H9 (cell line): ENCODE data around the gene LEMD1. TPM values are rescaled to one million over a fixed set of nuclear protein-coding genes. Genes with fewer than 3 reads are reported as not detected.

ENCODE experiments used
- DNase-seq: peaks from one replicate; pipeline ENCODE4 v3.0.0-alpha.2; 2017
- H2AFZ ChIP-seq: one replicate; pipeline ENCODE4 v1.6.1; 2013; ENCODE audit warnings: mild to moderate bottlenecking, low read length, control low read depth, moderate library complexity
- H2AK5ac ChIP-seq: 2 replicates; pipeline ENCODE4 v1.6.1; 2013; ENCODE audit warnings: low read length, control low read depth, mixed read lengths; ENCODE audit not compliant: insufficient read length
- H2BK120ac ChIP-seq: one replicate; pipeline ENCODE4 v1.6.1; 2013; ENCODE audit warnings: low read depth, mild to moderate bottlenecking, low read length, control low read depth, inconsistent platforms; ENCODE audit not compliant: poor library complexity, severe bottlenecking
- H2BK12ac ChIP-seq: 2 replicates; pipeline ENCODE4 v1.6.1; 2013; ENCODE audit warnings: low read length, control low read depth, mixed read lengths, low read depth; ENCODE audit not compliant: insufficient read length
- H2BK15ac ChIP-seq: 2 replicates; pipeline ENCODE4 v1.6.1; 2013; ENCODE audit warnings: low read depth, low read length, control low read depth
- H2BK20ac ChIP-seq: one replicate; pipeline ENCODE4 v1.6.1; 2013; ENCODE audit warnings: low read depth, mild to moderate bottlenecking, low read length, control low read depth, inconsistent platforms; ENCODE audit not compliant: poor library complexity, severe bottlenecking
- H2BK5ac ChIP-seq: 2 replicates; pipeline ENCODE4 v1.6.1; 2013; ENCODE audit warnings: low read length, control low read depth, mixed read lengths; ENCODE audit not compliant: insufficient read length
- H3K14ac ChIP-seq: 2 replicates; pipeline ENCODE4 v1.6.1; 2013; ENCODE audit warnings: low read length, control low read depth; ENCODE audit not compliant: insufficient read depth
- H3K18ac ChIP-seq: 2 replicates; pipeline ENCODE4 v1.6.1; 2013; ENCODE audit warnings: low read depth, mild to moderate bottlenecking, mixed read lengths, low read length, control low read depth; ENCODE audit not compliant: insufficient read length
- H3K23ac ChIP-seq: 2 replicates; pipeline ENCODE4 v1.6.1; 2013; ENCODE audit warnings: low read length, control low read depth, mixed read lengths, low read depth; ENCODE audit not compliant: insufficient read length
- H3K23me2 ChIP-seq: 2 replicates; pipeline ENCODE4 v1.6.1; 2013; ENCODE audit warnings: low read depth, mild to moderate bottlenecking, mixed read lengths, low read length, control low read depth; ENCODE audit not compliant: insufficient read length, poor library complexity, severe bottlenecking
- H3K27ac ChIP-seq: 2 replicates; pipeline ENCODE4 v1.5.1; 2013; ENCODE audit warnings: low read length, control low read depth, mixed read lengths, low read depth; ENCODE audit not compliant: insufficient read length
- H3K27me3 ChIP-seq: 2 replicates; pipeline ENCODE4 v1.6.1; 2013; ENCODE audit warnings: low read length, control low read depth, inconsistent platforms; ENCODE audit not compliant: insufficient read depth
- H3K4ac ChIP-seq: 2 replicates; pipeline ENCODE4 v1.6.1; 2013; ENCODE audit warnings: low read depth, mild to moderate bottlenecking, control low read depth, inconsistent platforms, low read length, moderate library complexity
- H3K4me1 ChIP-seq: 2 replicates; pipeline ENCODE4 v1.6.1; 2013; ENCODE audit warnings: low read length, control low read depth, inconsistent platforms; ENCODE audit not compliant: insufficient read depth
- H3K4me2 ChIP-seq: 2 replicates; pipeline ENCODE4 v1.6.1; 2013; ENCODE audit warnings: low read length, control low read depth, mixed read lengths; ENCODE audit not compliant: insufficient read length, insufficient read depth
- H3K56ac ChIP-seq: 2 replicates; pipeline ENCODE4 v1.6.1; 2013; ENCODE audit warnings: low read depth, mild to moderate bottlenecking, mixed read lengths, low read length, control low read depth; ENCODE audit not compliant: insufficient read length
- H3K79me1 ChIP-seq: 2 replicates; pipeline ENCODE4 v1.6.1; 2013; ENCODE audit warnings: low read depth, mild to moderate bottlenecking, moderate library complexity, low read length, control low read depth, inconsistent platforms; ENCODE audit not compliant: insufficient read depth, poor library complexity, severe bottlenecking
- H3K79me2 ChIP-seq: 2 replicates; pipeline ENCODE4 v1.6.1; 2013; ENCODE audit warnings: low read length, control low read depth, inconsistent platforms; ENCODE audit not compliant: insufficient read depth
- H3K9ac ChIP-seq: 2 replicates; pipeline ENCODE4 v1.6.1; 2013; ENCODE audit warnings: low read length, control low read depth, mixed read lengths; ENCODE audit not compliant: insufficient read length; ENCODE audit errors: extremely low read depth
- H3K9me3 ChIP-seq: one replicate; pipeline ENCODE4 v1.6.1; 2013; ENCODE audit warnings: low read depth, low read length, inconsistent platforms; ENCODE audit not compliant: control insufficient read depth
- H3T11ph ChIP-seq: one replicate; pipeline ENCODE4 v1.6.1; 2013; ENCODE audit warnings: mild to moderate bottlenecking, low read length, control low read depth, inconsistent platforms
- H4K20me1 ChIP-seq: one replicate; pipeline ENCODE4 v1.6.1; 2013; ENCODE audit not compliant: control insufficient read depth, insufficient read length, insufficient read depth
- H4K5ac ChIP-seq: 2 replicates; pipeline ENCODE4 v1.6.1; 2013; ENCODE audit warnings: low read depth, mild to moderate bottlenecking, mixed read lengths, low read length, control low read depth; ENCODE audit not compliant: insufficient read length
- H4K8ac ChIP-seq: replicated peaks from 2 replicates; pipeline ENCODE4 v1.6.1; 2013; ENCODE audit warnings: low read length, control low read depth, mixed read lengths, low read depth; ENCODE audit not compliant: insufficient read length
- H4K91ac ChIP-seq: 2 replicates; pipeline ENCODE4 v1.6.1; 2013; ENCODE audit warnings: low read depth, mild to moderate bottlenecking, moderate library complexity, mixed read lengths, low read length, control low read depth; ENCODE audit not compliant: insufficient read length
- H3K27ac Mint-ChIP-seq, 3 experiments: 2 replicates in 2 of 3; 3 replicates in 1 of 3; pipeline ENCODE4 v1.8.0; 2020 to 2021; ENCODE audit warnings: mixed read lengths in 3 of 3, mild to moderate bottlenecking in 1 of 3, moderate library complexity in 1 of 3
- H3K27me3 Mint-ChIP-seq: 2 replicates; pipeline ENCODE4 v1.8.0; 2021; ENCODE audit warnings: low read depth, mild to moderate bottlenecking, moderate library complexity, mixed read lengths
- H3K36me3 Mint-ChIP-seq, 3 experiments: 2 replicates in 2 of 3; 3 replicates in 1 of 3; pipeline ENCODE4 v1.8.0; 2020 to 2021; ENCODE audit warnings: low read depth in 3 of 3, mixed read lengths in 3 of 3; ENCODE audit not compliant: insufficient read depth in 1 of 3
- H3K4me1 Mint-ChIP-seq, 2 experiments: 2 replicates each; pipeline ENCODE4 v1.8.0; 2020; ENCODE audit warnings: mixed read lengths in 2 of 2
- H3K4me3 Mint-ChIP-seq, 2 experiments: 2 replicates in 1 of 2; 3 replicates in 1 of 2; pipeline ENCODE4 v1.8.0; 2020 to 2021; ENCODE audit warnings: mild to moderate bottlenecking in 2 of 2, mixed read lengths in 2 of 2, moderate library complexity in 1 of 2
- H3K9me3 Mint-ChIP-seq, 2 experiments: 2 replicates in 1 of 2; 3 replicates in 1 of 2; pipeline ENCODE4 v1.8.0; 2020; ENCODE audit warnings: mild to moderate bottlenecking in 2 of 2, mixed read lengths in 2 of 2, moderate library complexity in 1 of 2
- CTCF ChIP-seq: fragments of 200-600 bp; sonication (generic); conservative IDR thresholded peaks from 3 replicates; pipeline ENCODE4 v1.8.0; 2021; ENCODE audit warnings: antibody characterized with exemption, mild to moderate bottlenecking
- WGBS: extraction: QIAGEN DNeasy Blood & Tissue Kit; methylation state at CpG from one replicate; pipeline ENCODE4 v1.1.7; 2013; ENCODE audit warnings: missing lambda C conversion rate, low lambda C conversion rate, mixed read lengths; ENCODE audit not compliant: insufficient read length; ENCODE audit errors: extremely low coverage; 5-methylcytosine and 5-hydroxymethylcytosine counted together
- total RNA-seq: library from RNA; stranded (reverse); gene quantifications from 2 replicates; pipeline ENCODE4 v1.2.1, GENCODE V29; 2021

The LEMD1 gene
- total RNA-seq, 1 experiment from 2014 or later: 11.8 TPM

- no peak overlapping the region for H2BK5ac ChIP-seq
- H4K8ac ChIP-seq: no peak overlapping the region
- H3K9ac ChIP-seq: no peak overlapping the region
- H2BK12ac ChIP-seq: no peak overlapping the region
- no peaks in the 10 kb centered on the region; the same call in 1 of the 2 replicates for H3K27me3 ChIP-seq
- H3K4ac ChIP-seq: no peak overlapping the region
- H3K27ac ChIP-seq: no peak overlapping the region
- TF ChIP-seq CTCF: no peak
- H3K14ac ChIP-seq: no peak overlapping the region
- no peaks in the 10 kb centered on the region for H4K20me1 ChIP-seq
- no peak overlapping the region for H3T11ph ChIP-seq
- no peaks in the 10 kb centered on the region for H3K79me2 ChIP-seq
- H3K23me2 ChIP-seq: peaks cover 4% of the 10 kb centered on the region
- no peak overlapping the region for H3K23ac ChIP-seq
- H2BK120ac ChIP-seq: no peak overlapping the region
- H2AK5ac ChIP-seq: no peak overlapping the region
- H4K5ac ChIP-seq: no peak overlapping the region
- H2BK15ac ChIP-seq: no peak overlapping the region
- DNase-seq: no peak
- Mint-ChIP-seq H3K36me3 (no peaks in the 10 kb centered on the region; a peak in 1 of 7 replicates), H3K4me3 (no peak overlapping the region; a peak in 1 of 5 replicates), H3K4me1 (peaks cover 65 to 70% of the 10 kb centered on the region in 2 experiments), H3K9me3 (no peaks in the 10 kb centered on the region), H3K27ac (peak overlapping the region in 2 of 3 experiments; percentile 47 to 78; a peak in 2 of 7 replicates), H3K27me3 (peaks cover 42% of the 10 kb centered on the region)
- H2BK20ac ChIP-seq: no peak overlapping the region
- no peak overlapping the region for H3K18ac ChIP-seq
- peaks cover 6% of the 10 kb centered on the region; the same call in 1 of the 2 replicates for H3K4me1 ChIP-seq
- H2AFZ ChIP-seq: no peak overlapping the region
- H4K91ac ChIP-seq: no peak overlapping the region
- H3K56ac ChIP-seq: no peak overlapping the region
- no peaks in the 10 kb centered on the region for H3K9me3 ChIP-seq
- no CpG with 5 or more reads among the region's 5 CpGs for WGBS
- no peaks in the 10 kb centered on the region for H3K79me1 ChIP-seq
- no peak overlapping the region for H3K4me2 ChIP-seq
Observed at GRCh38 chr1:205348554-205349487, 73.0 kb downstream of the LEMD1 start.
